Measurements from ENCODE around the gene GPS2.

GRCh38 chr17:7327056-7327455, 11.9 kb upstream of the GPS2 start:
- TF ChIP-seq CTCF (IDR thresholded peaks at IDR 0.05) (no peak), POLR2A (IDR thresholded peaks at IDR 0.05) (no peak)
